Activated CD8-positive, alpha-beta T cell treated with anti-CD3 and anti-CD28 coated beads for 36 hours (primary cell): Measurements from ENCODE around the gene TMEM42. TPM values are rescaled to one million over a fixed set of nuclear protein-coding genes. Genes with fewer than 3 reads are reported as not detected.
"Not testable (repeated sequence)": the region's sequence is repeated elsewhere in the genome, so short reads cannot be mapped to it uniquely, and the experiment has no call there.

Experiments used
- ATAC-seq: fragments of 200-7000 bp; cut with Tn5 transposase; one replicate; pipeline ENCODE4 v1.10.0; 2021; ENCODE audit warnings: mild to moderate bottlenecking, moderate library complexity
- CTCF ChIA-PET: fragments of 350-600 bp; sonication (Branson Sonifier 250); formaldehyde crosslinking; loops from one replicate; lab custom pipeline; 2021; ENCODE audit warnings: antibody characterized with exemption; lab: Charles Lee
- POLR2A ChIA-PET: fragments of 350-600 bp; sonication (Branson Sonifier 250); formaldehyde crosslinking; loops from one replicate; lab custom pipeline; 2021; ENCODE audit warnings: antibody characterized with exemption; lab: Charles Lee
- DNase-seq: peaks from one replicate; pipeline ENCODE4 v3.0.0-alpha.2; 2020
- H3K27ac Mint-ChIP-seq: one replicate; pipeline ENCODE4 v1.8.0; 2021; ENCODE audit warnings: mild to moderate bottlenecking, mixed read lengths
- H3K27me3 Mint-ChIP-seq: one replicate; pipeline ENCODE4 v1.8.0; 2021; ENCODE audit warnings: mixed read lengths
- H3K36me3 Mint-ChIP-seq: one replicate; pipeline ENCODE4 v1.8.0; 2021; ENCODE audit warnings: low read depth, mixed read lengths
- H3K4me1 Mint-ChIP-seq: one replicate; pipeline ENCODE4 v1.8.0; 2021; ENCODE audit warnings: low read depth, mixed read lengths
- H3K4me3 Mint-ChIP-seq: one replicate; pipeline ENCODE4 v1.8.0; 2021; ENCODE audit warnings: mild to moderate bottlenecking, moderate library complexity, mixed read lengths
- H3K9me3 Mint-ChIP-seq: one replicate; pipeline ENCODE4 v1.8.0; 2021; ENCODE audit warnings: mixed read lengths
- CTCF ChIP-seq: fragments of 200-600 bp; IDR thresholded peaks from one replicate; pipeline ENCODE4 v1.8.0; 2022; ENCODE audit warnings: antibody characterized with exemption, mild to moderate bottlenecking
- intact Hi-C: fragments of 100-400 bp; cut with micrococcal nuclease; formaldehyde crosslinking; loops from one replicate; pipeline ENCODE4 v1.10.0; 2022
- total RNA-seq, 2 experiments: library from RNA; stranded (reverse); gene quantifications; one replicate each; pipeline ENCODE4 v1.2.3, GENCODE V29; 2021

Gene TMEM42
- total RNA-seq: 10 to 100 TPM; 11.3 to 11.8 TPM

- intact Hi-C loops: no loop called here
- POLR2A ChIA-PET: no interaction called here
- H3K36me3 Mint-ChIP-seq: peaks cover 15% of the 10 kb centered on the region
- ATAC-seq (peak; percentile 95), DNase-seq (peak; percentile 85)
- peak within 1 kb of the TSS; percentile 80 for H3K4me3 Mint-ChIP-seq
- H3K27me3 Mint-ChIP-seq: no peaks in the 10 kb centered on the region
- no peaks in the 10 kb centered on the region for H3K9me3 Mint-ChIP-seq
- CTCF ChIA-PET: no interaction called here
- H3K4me1 Mint-ChIP-seq: peaks cover 36% of the 10 kb centered on the region
- peak; percentile 29 for TF ChIP-seq CTCF
- H3K27ac Mint-ChIP-seq: peak within 1 kb of the TSS; percentile 85
Measured at GRCh38 chr3:44861412-44862225, at the start of gene TMEM42. Gene TMEM42 (plus strand): TSS chr3:44861912. CDS start chr3:44861925, 13 bp downstream.

- ChIA-PET CTCF (interaction anchor here (0.8 kb wide), 1 partner anchor 491 kb away, joined by 3 read pairs; no protein-coding TSS in a partner anchor), POLR2A (interaction anchor here (0.6 kb wide), 1 partner anchor 98 kb away, joined by 4 read pairs; no protein-coding TSS in a partner anchor)
- no peak for TF ChIP-seq CTCF
- H3K4me3 Mint-ChIP-seq: no peak overlapping the region
- DNase-seq (no peak), ATAC-seq (no peak)
- intact Hi-C loops: no loop called here
- H3K4me1 Mint-ChIP-seq: no peaks in the 10 kb centered on the region
- H3K9me3 Mint-ChIP-seq: peaks cover 9% of the 10 kb centered on the region
- no peak overlapping the region for H3K27ac Mint-ChIP-seq
- peaks cover 57% of the 10 kb centered on the region for H3K36me3 Mint-ChIP-seq
- H3K27me3 Mint-ChIP-seq: no peaks in the 10 kb centered on the region
Measured at GRCh38 chr3:44814751-44815150, 47.0 kb upstream of the TMEM42 start.

GRCh38 chr3:44816334-44816733 lies 45.4 kb upstream of the TMEM42 start:
- ATAC-seq, H3K27me3 Mint-ChIP-seq, intact Hi-C loops, DNase-seq, H3K4me1 Mint-ChIP-seq, H3K4me3 Mint-ChIP-seq, CTCF ChIA-PET, POLR2A ChIA-PET, H3K9me3 Mint-ChIP-seq, H3K27ac Mint-ChIP-seq: not testable (repeated sequence)
- H3K36me3 Mint-ChIP-seq: peaks cover 61% of the 10 kb centered on the region

GRCh38 chr3:44821206-44821605 lies 40.5 kb upstream of the TMEM42 start:
- ATAC-seq, H3K27ac Mint-ChIP-seq, H3K4me1 Mint-ChIP-seq, CTCF ChIA-PET, intact Hi-C loops, H3K27me3 Mint-ChIP-seq, DNase-seq, H3K4me3 Mint-ChIP-seq, H3K9me3 Mint-ChIP-seq, POLR2A ChIA-PET: not testable (repeated sequence)
- peaks cover 67% of the 10 kb centered on the region for H3K36me3 Mint-ChIP-seq

- Mint-ChIP-seq H3K9me3 (no peaks in the 10 kb centered on the region), H3K36me3 (peaks cover 53% of the 10 kb centered on the region), H3K4me3 (no peak overlapping the region), H3K27me3 (no peaks in the 10 kb centered on the region), H3K4me1 (no peaks in the 10 kb centered on the region), H3K27ac (no peak overlapping the region)
- ChIA-PET CTCF (interaction anchor here (1.0 kb wide), 1 partner anchor 89 kb away, joined by 3 read pairs; no protein-coding TSS in a partner anchor), POLR2A (no interaction called here)
- intact Hi-C loops: no loop called here
- ATAC-seq (no peak), DNase-seq (no peak)
- no peak for TF ChIP-seq CTCF
Measured at GRCh38 chr3:44825264-44825925, 36.3 kb upstream of the TMEM42 start.

GRCh38 chr3:44827196-44827595 lies 34.5 kb upstream of the TMEM42 start:
- Mint-ChIP-seq H3K36me3 (peaks cover 53% of the 10 kb centered on the region), H3K4me1 (no peaks in the 10 kb centered on the region), H3K27me3 (no peaks in the 10 kb centered on the region), H3K27ac (no peak overlapping the region), H3K9me3 (no peaks in the 10 kb centered on the region), H3K4me3 (no peak overlapping the region)
- POLR2A ChIA-PET: no interaction called here
- CTCF ChIA-PET: no interaction called here
- ATAC-seq (no peak), DNase-seq (no peak)
- no peak for TF ChIP-seq CTCF
- intact Hi-C loops: no loop called here
